Measurements from ENCODE around the gene KANSL3. TPM values are rescaled to one million over a fixed set of nuclear protein-coding genes. Genes with fewer than 3 reads are reported as not detected.

Gene KANSL3
- polyA plus RNA-seq, 1 donor (not counting 4 experiments of a cell fraction or from before 2014, with no cell fraction given), result 11.4 TPM

- dilution Hi-C loops (cut with MboI; ENCODE audit: extremely low pct_ligation_motif_present, low sequenced_read_pairs), result no loop called here
- no peak overlapping the region for H3K9ac ChIP-seq (ENCODE audit: control insufficient read depth, extremely low read depth, insufficient read depth, low read length)
- FAIRE-seq (no peak), DNase-seq (ENCODE audit: low read depth, low spot score) (no peak)
- H3K9me3 ChIP-seq (ENCODE audit: control insufficient read depth, low read depth, low read length), result no peaks in the 10 kb centered on the region
- no peaks in the 10 kb centered on the region for H3K36me3 ChIP-seq (ENCODE audit: control insufficient read depth in 2 of 2, extremely low read depth in 1 of 2, insufficient read depth in 2 of 2, low read length in 2 of 2)
- H4K20me1 ChIP-seq (ENCODE audit: control insufficient read depth, extremely low read depth, insufficient read depth, low read length), result no peaks in the 10 kb centered on the region
- H3K4me2 ChIP-seq (ENCODE audit: control insufficient read depth, extremely low read depth, insufficient read depth, low read depth, low read length), result no peak overlapping the region
- no peak overlapping the region for H2AFZ ChIP-seq (ENCODE audit: control insufficient read depth, low read length)
- TF ChIP-seq CTCF (optimal IDR thresholded peaks at IDR 0.05 in 1 of 3, IDR thresholded peaks at IDR 0.05 in 1 of 3, conservative IDR thresholded peaks at IDR 0.05 in 1 of 3; ENCODE audit: extremely low read depth in 1 of 3, insufficient read depth in 2 of 3, low read length in 3 of 3), result no peak
- no peak for TF ChIP-seq EZH2 (IDR thresholded peaks at IDR 0.05; ENCODE audit: low read length)
- H3K79me2 ChIP-seq (ENCODE audit: control insufficient read depth, insufficient read depth, low read length), result no peaks in the 10 kb centered on the region
- H3K4me3 ChIP-seq (ENCODE audit: control insufficient read depth in 2 of 3, extremely low read depth in 1 of 3, insufficient read depth in 2 of 3, low read depth in 1 of 3, low read length in 3 of 3), result no peak overlapping the region
- H3K9me1 ChIP-seq (ENCODE audit: control insufficient read depth, extremely low read depth, insufficient read depth, low read length), result no peaks in the 10 kb centered on the region
- no peaks in the 10 kb centered on the region for H3K27me3 ChIP-seq (ENCODE audit: control insufficient read depth, extremely low read depth, insufficient read depth, low read length)
- H3K27ac ChIP-seq (ENCODE audit: control insufficient read depth, insufficient read depth, low read length), result no peak overlapping the region
- no peaks in the 10 kb centered on the region for H3K4me1 ChIP-seq (ENCODE audit: control insufficient read depth, extremely low read depth, insufficient read depth, low read length)
Measured at GRCh38 chr2:96564563-96564962, 73.5 kb downstream of the KANSL3 start.

- Histone ChIP-seq H3K4me3 (ENCODE audit: control insufficient read depth in 2 of 3, extremely low read depth in 1 of 3, insufficient read depth in 2 of 3, low read depth in 1 of 3, low read length in 3 of 3) (no peak overlapping the region), H4K20me1 (ENCODE audit: control insufficient read depth, extremely low read depth, insufficient read depth, low read length) (no peaks in the 10 kb centered on the region), H3K4me2 (ENCODE audit: control insufficient read depth, extremely low read depth, insufficient read depth, low read depth, low read length) (no peak overlapping the region), H3K27me3 (ENCODE audit: control insufficient read depth, extremely low read depth, insufficient read depth, low read length) (no peaks in the 10 kb centered on the region), H3K9me1 (ENCODE audit: control insufficient read depth, extremely low read depth, insufficient read depth, low read length) (no peaks in the 10 kb centered on the region), H3K79me2 (ENCODE audit: control insufficient read depth, insufficient read depth, low read length) (no peaks in the 10 kb centered on the region), H3K9me3 (ENCODE audit: control insufficient read depth, low read depth, low read length) (no peaks in the 10 kb centered on the region), H3K36me3 (ENCODE audit: control insufficient read depth in 2 of 2, extremely low read depth in 1 of 2, insufficient read depth in 2 of 2, low read length in 2 of 2) (no peaks in the 10 kb centered on the region), H3K4me1 (ENCODE audit: control insufficient read depth, extremely low read depth, insufficient read depth, low read length) (no peaks in the 10 kb centered on the region), H3K27ac (ENCODE audit: control insufficient read depth, insufficient read depth, low read length) (no peak overlapping the region), H3K9ac (ENCODE audit: control insufficient read depth, extremely low read depth, insufficient read depth, low read length) (no peak overlapping the region), H2AFZ (ENCODE audit: control insufficient read depth, low read length) (no peak overlapping the region)
- TF ChIP-seq EZH2 (IDR thresholded peaks at IDR 0.05; ENCODE audit: low read length) (no peak), CTCF (optimal IDR thresholded peaks at IDR 0.05 in 1 of 3, IDR thresholded peaks at IDR 0.05 in 1 of 3, conservative IDR thresholded peaks at IDR 0.05 in 1 of 3; ENCODE audit: extremely low read depth in 1 of 3, insufficient read depth in 2 of 3, low read length in 3 of 3) (no peak)
- FAIRE-seq (no peak), DNase-seq (ENCODE audit: low read depth, low spot score) (no peak)
- dilution Hi-C loops (cut with MboI; ENCODE audit: extremely low pct_ligation_motif_present, low sequenced_read_pairs), result no loop called here
Measured at GRCh38 chr2:96564026-96564425, 74.1 kb downstream of the KANSL3 start.
